ENCODE data around the gene RPS19BP1.
A peak's percentile ranks its signal among the peaks of the same experiment; 100 is the strongest.
"Not testable (repeated sequence)": the region's sequence is repeated elsewhere in the genome, so short reads cannot be mapped to it uniquely, and the experiment has no call there.

Gene RPS19BP1

GRCh38 chr22:39518144-39518786 lies 14.3 kb downstream of the RPS19BP1 start:
- FAIRE-seq: no peak
- DNase-seq (ENCODE audit: insufficient read length, low spot score): no peak
- TF ChIP-seq POLR2AphosphoS5 (IDR thresholded peaks at IDR 0.05; ENCODE audit: low read depth, low read length) (peak; percentile 46; the same call in 1 of the 2 replicates), POLR2A (IDR thresholded peaks at IDR 0.05; ENCODE audit: low read depth, low read length) (no peak)

GRCh38 chr22:39517470-39517869 lies 15.1 kb downstream of the RPS19BP1 start:
- FAIRE-seq: no peak
- DNase-seq (ENCODE audit: insufficient read length, low spot score): no peak
- no peak for TF ChIP-seq SPI1 (IDR thresholded peaks at IDR 0.05; ENCODE audit: low read depth, low read length)
- TF ChIP-seq TAF1 (IDR thresholded peaks at IDR 0.05; ENCODE audit: low read depth, low read length): no peak
- TF ChIP-seq POU2F2 (IDR thresholded peaks at IDR 0.05; ENCODE audit: low read depth, low read length): no peak
- no peak for TF ChIP-seq POLR2AphosphoS5 (IDR thresholded peaks at IDR 0.05; ENCODE audit: low read depth, low read length)
- no peak for TF ChIP-seq PAX5 (IDR thresholded peaks at IDR 0.05; ENCODE audit: insufficient read depth, low read length, severe bottlenecking)
- TF ChIP-seq POLR2A (IDR thresholded peaks at IDR 0.05; ENCODE audit: low read depth, low read length): 0 out of 2 replicates have a peak, but pooled peaks have one; percentile 44

- TF ChIP-seq POLR2A (IDR thresholded peaks at IDR 0.05; ENCODE audit: low read depth, low read length): no peak
- TF ChIP-seq PAX5 (IDR thresholded peaks at IDR 0.05; ENCODE audit: insufficient read depth, low read length, severe bottlenecking): no peak
- no peak for TF ChIP-seq POLR2AphosphoS5 (IDR thresholded peaks at IDR 0.05; ENCODE audit: low read depth, low read length)
- TF ChIP-seq TAF1 (IDR thresholded peaks at IDR 0.05; ENCODE audit: low read depth, low read length): no peak
- TF ChIP-seq POU2F2 (IDR thresholded peaks at IDR 0.05; ENCODE audit: low read depth, low read length): no peak
- no peak for TF ChIP-seq SPI1 (IDR thresholded peaks at IDR 0.05; ENCODE audit: low read depth, low read length)
- DNase-seq (ENCODE audit: insufficient read length, low spot score): no peak
- FAIRE-seq: peak; percentile 64
These were observed 17.1 kb downstream of the RPS19BP1 start for GRCh38 chr22:39515266-39516050.

DNA sequence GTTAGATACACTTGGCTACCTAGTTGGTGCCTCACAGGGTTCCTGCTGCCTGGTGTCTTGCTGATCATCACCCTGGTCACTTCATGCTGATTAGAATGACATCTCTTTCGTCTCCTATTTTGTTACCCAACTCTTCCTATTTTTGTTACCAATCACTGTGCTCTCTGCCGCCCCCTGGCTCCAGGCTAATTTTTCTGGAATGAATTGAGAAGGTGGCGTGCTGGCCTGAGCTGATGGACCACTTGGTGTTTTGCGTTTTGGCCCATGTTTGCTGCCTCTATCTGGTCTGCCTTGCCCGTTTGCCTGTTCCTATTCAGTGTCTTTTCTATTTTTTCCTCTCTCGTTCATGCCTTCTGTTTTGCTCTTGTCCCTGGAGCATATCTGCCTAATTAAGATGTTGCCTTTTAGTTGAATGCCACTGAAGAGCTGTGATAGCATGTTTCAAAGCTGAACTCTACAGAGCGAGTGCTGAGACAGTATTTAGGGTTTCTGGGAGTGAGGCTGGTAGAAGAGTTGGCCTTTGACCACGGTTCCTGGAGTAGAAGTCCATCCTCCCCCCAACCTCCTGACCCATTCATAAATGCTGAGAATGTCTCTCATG lies 18.1 kb downstream of the RPS19BP1 start:
- DNase-seq (ENCODE audit: insufficient read length, low spot score): no peak
- TF ChIP-seq POU2F2 (IDR thresholded peaks at IDR 0.05; ENCODE audit: low read depth, low read length): no peak
- no peak for TF ChIP-seq TAF1 (IDR thresholded peaks at IDR 0.05; ENCODE audit: low read depth, low read length)
- no peak for TF ChIP-seq SPI1 (IDR thresholded peaks at IDR 0.05; ENCODE audit: low read depth, low read length)
- no peak for TF ChIP-seq POLR2AphosphoS5 (IDR thresholded peaks at IDR 0.05; ENCODE audit: low read depth, low read length)
- TF ChIP-seq PAX5 (IDR thresholded peaks at IDR 0.05; ENCODE audit: insufficient read depth, low read length, severe bottlenecking): no peak

GRCh38 chr22:39513791-39514190 lies 18.8 kb downstream of the RPS19BP1 start:
- FAIRE-seq (no peak), DNase-seq (ENCODE audit: insufficient read length, low spot score) (no peak)
- TF ChIP-seq SPI1 (IDR thresholded peaks at IDR 0.05; ENCODE audit: low read depth, low read length) (no peak), PAX5 (IDR thresholded peaks at IDR 0.05; ENCODE audit: insufficient read depth, low read length, severe bottlenecking) (no peak), TAF1 (IDR thresholded peaks at IDR 0.05; ENCODE audit: low read depth, low read length) (no peak)

More for the DNA sequence above, 18.1 kb downstream of the RPS19BP1 start:
- peak; percentile 81 for FAIRE-seq

DNA sequence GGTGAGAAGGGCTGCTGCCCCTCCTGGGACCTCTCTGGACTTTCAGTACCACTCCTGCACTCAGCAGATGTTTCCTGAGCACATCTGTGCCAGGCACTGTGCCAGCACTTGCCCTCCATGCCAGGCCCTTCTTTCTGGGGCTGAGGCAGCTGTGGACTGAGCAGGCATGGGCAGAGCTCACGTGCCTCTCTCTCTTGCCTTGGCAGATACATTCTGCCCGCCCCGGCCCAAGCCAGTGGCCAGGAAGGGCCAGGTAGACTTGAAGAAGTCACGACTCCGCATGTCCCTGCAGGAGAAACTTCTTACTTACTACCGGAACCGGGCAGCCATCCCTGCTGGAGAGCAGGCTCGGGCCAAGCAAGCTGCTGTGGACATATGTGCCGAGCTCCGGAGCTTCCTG lies 20.5 kb downstream of the RPS19BP1 start:
- FAIRE-seq: no peak
- TF ChIP-seq POLR2AphosphoS5 (IDR thresholded peaks at IDR 0.05; ENCODE audit: low read depth, low read length) (no peak), POU2F2 (IDR thresholded peaks at IDR 0.05; ENCODE audit: low read depth, low read length) (no peak), TAF1 (IDR thresholded peaks at IDR 0.05; ENCODE audit: low read depth, low read length) (no peak), SPI1 (IDR thresholded peaks at IDR 0.05; ENCODE audit: low read depth, low read length) (no peak), PAX5 (IDR thresholded peaks at IDR 0.05; ENCODE audit: insufficient read depth, low read length, severe bottlenecking) (no peak), POLR2A (IDR thresholded peaks at IDR 0.05; ENCODE audit: low read depth, low read length) (no peak)
- no peak for DNase-seq (ENCODE audit: insufficient read length, low spot score)

GRCh38 chr22:39511226-39511625 lies 21.3 kb downstream of the RPS19BP1 start:
- no peak for FAIRE-seq
- TF ChIP-seq PAX5 (IDR thresholded peaks at IDR 0.05; ENCODE audit: insufficient read depth, low read length, severe bottlenecking) (no peak), POU2F2 (IDR thresholded peaks at IDR 0.05; ENCODE audit: low read depth, low read length) (no peak), POLR2A (IDR thresholded peaks at IDR 0.05; ENCODE audit: low read depth, low read length) (no peak), SPI1 (IDR thresholded peaks at IDR 0.05; ENCODE audit: low read depth, low read length) (no peak), POLR2AphosphoS5 (IDR thresholded peaks at IDR 0.05; ENCODE audit: low read depth, low read length) (no peak), TAF1 (IDR thresholded peaks at IDR 0.05; ENCODE audit: low read depth, low read length) (no peak)
- no peak for DNase-seq (ENCODE audit: insufficient read length, low spot score)

DNA sequence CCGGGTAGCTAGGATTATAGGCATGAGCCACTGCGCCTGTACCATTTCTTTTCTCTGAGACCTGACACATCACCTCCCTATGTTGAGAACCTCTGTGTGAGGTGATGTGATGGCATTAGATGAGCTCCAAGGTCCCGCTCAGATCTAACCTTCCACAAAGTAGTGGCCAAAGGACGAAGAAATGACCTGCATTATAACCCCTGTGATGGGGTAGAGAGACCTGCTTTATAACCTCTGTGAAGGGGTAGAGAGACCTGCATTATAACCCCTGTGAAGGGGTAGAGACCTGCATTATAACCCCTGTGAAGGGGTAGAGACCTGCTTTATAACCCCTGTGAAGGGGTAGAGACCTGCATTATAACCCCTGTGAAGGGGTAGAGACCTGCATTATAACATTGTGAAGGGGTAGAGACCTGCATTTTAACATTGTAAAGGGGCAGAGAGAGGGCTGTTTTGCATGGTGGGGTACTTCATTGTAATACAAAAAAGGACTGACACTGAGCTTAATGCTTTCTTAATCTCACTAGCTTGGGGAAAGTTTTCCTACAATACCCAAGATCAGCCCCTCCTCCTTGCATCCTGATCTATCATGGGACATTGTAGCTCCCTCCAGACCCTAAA lies 21.9 kb downstream of the RPS19BP1 start:
- no peak for FAIRE-seq
- DNase-seq (ENCODE audit: insufficient read length, low spot score): no peak
- TF ChIP-seq SPI1 (IDR thresholded peaks at IDR 0.05; ENCODE audit: low read depth, low read length): no peak
- TF ChIP-seq POLR2AphosphoS5 (IDR thresholded peaks at IDR 0.05; ENCODE audit: low read depth, low read length): no peak
- no peak for TF ChIP-seq TAF1 (IDR thresholded peaks at IDR 0.05; ENCODE audit: low read depth, low read length)
- TF ChIP-seq POU2F2 (IDR thresholded peaks at IDR 0.05; ENCODE audit: low read depth, low read length): no peak

DNA sequence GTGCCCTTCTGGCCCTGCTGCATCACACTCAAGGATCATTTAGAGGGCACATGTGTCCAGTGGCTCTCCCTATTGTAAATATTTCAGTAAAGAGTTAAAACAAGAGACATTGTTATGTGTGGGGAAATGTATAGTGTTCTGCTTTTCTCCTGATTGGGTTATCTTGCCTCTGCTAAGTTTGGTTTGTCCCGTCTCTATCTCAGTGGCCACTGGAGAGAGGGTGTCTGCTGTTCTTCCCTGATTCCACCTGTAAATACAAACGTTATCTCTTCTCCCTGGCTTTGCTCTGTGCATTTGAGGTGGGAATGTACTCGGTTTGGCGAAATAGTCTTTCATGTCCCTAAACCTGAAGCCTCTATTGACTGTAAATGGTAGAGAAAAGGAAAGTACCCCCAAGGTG lies 24.2 kb downstream of the RPS19BP1 start:
- TF ChIP-seq POU2F2 (IDR thresholded peaks at IDR 0.05; ENCODE audit: low read depth, low read length) (no peak), POLR2AphosphoS5 (IDR thresholded peaks at IDR 0.05; ENCODE audit: low read depth, low read length) (no peak), PAX5 (IDR thresholded peaks at IDR 0.05; ENCODE audit: insufficient read depth, low read length, severe bottlenecking) (no peak), POLR2A (IDR thresholded peaks at IDR 0.05; ENCODE audit: low read depth, low read length) (no peak), TAF1 (IDR thresholded peaks at IDR 0.05; ENCODE audit: low read depth, low read length) (no peak), SPI1 (IDR thresholded peaks at IDR 0.05; ENCODE audit: low read depth, low read length) (no peak)
- FAIRE-seq (no peak), DNase-seq (ENCODE audit: insufficient read length, low spot score) (no peak)

- not testable (repeated sequence) for FAIRE-seq; DNase-seq (ENCODE audit: insufficient read length, low spot score)
These were observed 25.5 kb downstream of the RPS19BP1 start for GRCh38 chr22:39507021-39507420.

Data from GM12891 (cell line).